HFF-Myc (cell line): Measurements from ENCODE around the gene FMNL1.

Experiments used
- DNase-seq: peaks from one replicate; pipeline ENCODE4 v3.0.0-alpha.2; 2011; ENCODE audit warnings: low read depth; ENCODE audit errors: extremely low read depth
- H3K4me3 ChIP-seq: replicated peaks from 2 replicates; pipeline ENCODE4 v1.5.1; 2011; ENCODE audit warnings: low read depth, mild to moderate bottlenecking, control low read depth, low read length
- CTCF ChIP-seq: IDR thresholded peaks from 2 replicates; pipeline ENCODE4 v1.5.1; 2012; ENCODE audit warnings: mild to moderate bottlenecking, low read depth, low read length, control low read depth; ENCODE audit errors: missing control alignments

Gene FMNL1

GRCh38 chr17:45289301-45290268 lies 67.9 kb downstream of the FMNL1 start:
- no peak for TF ChIP-seq CTCF
- DNase-seq = no peak
- no peak overlapping the region for H3K4me3 ChIP-seq

GRCh38 chr17:45290269-45290765 lies 68.6 kb downstream of the FMNL1 start:
- no peak overlapping the region for H3K4me3 ChIP-seq
- no peak for DNase-seq
- no peak for TF ChIP-seq CTCF

- no peak for TF ChIP-seq CTCF
- no peak for DNase-seq
Measured at GRCh38 chr17:45291171-45291805, 69.6 kb downstream of the FMNL1 start.

GRCh38 chr17:45292696-45293412 lies 71.2 kb downstream of the FMNL1 start:
- no peak for TF ChIP-seq CTCF
- no peak for DNase-seq
- no peak overlapping the region for H3K4me3 ChIP-seq

More at GRCh38 chr17:45291171-45291805, 69.6 kb downstream of the FMNL1 start:
- H3K4me3 ChIP-seq = no peak overlapping the region

GRCh38 chr17:45293413-45294211 lies 71.9 kb downstream of the FMNL1 start:
- H3K4me3 ChIP-seq = no peak overlapping the region
- DNase-seq = peak; percentile 82
- no peak for TF ChIP-seq CTCF

GRCh38 chr17:45294506-45294905 lies 72.8 kb downstream of the FMNL1 start:
- DNase-seq = no peak
- no peak overlapping the region for H3K4me3 ChIP-seq
- no peak for TF ChIP-seq CTCF
